Keratinocyte (primary cell): ENCODE results near the gene PPOX. TPM values are rescaled to one million over a fixed set of nuclear protein-coding genes. Genes with fewer than 3 reads are reported as not detected.

ENCODE experiments used
- DNase-seq: peaks from one replicate; pipeline ENCODE4 v3.0.0-alpha.2; 2011; ENCODE audit warnings: low read depth, missing footprints, low spot score
- FAIRE-seq: peaks from 2 replicates; lab custom pipeline; 2011; peaks lifted over from hg19 to GRCh38; lab: Jason Lieb, UNC
- H2AFZ ChIP-seq: 2 replicates; pipeline ENCODE4 v1.6.0; 2012; ENCODE audit warnings: low read length, control low read depth, inconsistent platforms; ENCODE audit not compliant: control insufficient read depth
- H3K27ac ChIP-seq: 2 replicates; pipeline ENCODE4 v1.5.1; 2011; ENCODE audit warnings: low read length; ENCODE audit not compliant: control insufficient read depth, insufficient read depth
- H3K27me3 ChIP-seq: 3 replicates; pipeline ENCODE4 v1.6.0; 2011; ENCODE audit warnings: low read length; ENCODE audit not compliant: control insufficient read depth, insufficient read depth; ENCODE audit errors: extremely low read depth
- H3K36me3 ChIP-seq, 2 experiments: 2 replicates in 1 of 2; 3 replicates in 1 of 2; pipeline ENCODE4 v1.5.1; 2011; ENCODE audit warnings: low read length in 2 of 2, mild to moderate bottlenecking in 1 of 2; ENCODE audit not compliant: control insufficient read depth in 2 of 2, insufficient read depth in 2 of 2; ENCODE audit errors: extremely low read depth in 1 of 2
- H3K4me1 ChIP-seq: 3 replicates; pipeline ENCODE4 v1.5.1; 2011; ENCODE audit warnings: low read length; ENCODE audit not compliant: control insufficient read depth, insufficient read depth; ENCODE audit errors: extremely low read depth
- H3K4me2 ChIP-seq: 3 replicates; pipeline ENCODE4 v1.6.0; 2011; ENCODE audit warnings: low read depth, low read length; ENCODE audit not compliant: control insufficient read depth, insufficient read depth; ENCODE audit errors: extremely low read depth
- H3K4me3 ChIP-seq, 3 experiments: fragments of 200-600 bp in 1 of 3; sonication (generic) in 1 of 3; 2 replicates in 2 of 3; 3 replicates in 1 of 3; pipeline ENCODE4 v1.5.1; 2011 to 2016; ENCODE audit warnings: low read length in 3 of 3, mild to moderate bottlenecking in 3 of 3, control low read depth in 2 of 3, inconsistent platforms in 1 of 3, low read depth in 1 of 3, mixed read lengths in 1 of 3, mixed run types in 1 of 3, moderate library complexity in 1 of 3; ENCODE audit not compliant: control insufficient read depth in 2 of 3, insufficient read depth in 2 of 3; ENCODE audit errors: extremely low read depth in 1 of 3
- H3K79me2 ChIP-seq: 2 replicates; pipeline ENCODE4 v1.6.0; 2012; ENCODE audit warnings: low read length; ENCODE audit not compliant: control insufficient read depth, insufficient read depth
- H3K9ac ChIP-seq: 3 replicates; pipeline ENCODE4 v1.6.0; 2011; ENCODE audit warnings: low read length; ENCODE audit not compliant: control insufficient read depth, insufficient read depth; ENCODE audit errors: extremely low read depth
- H3K9me1 ChIP-seq: 3 replicates; pipeline ENCODE4 v1.6.0; 2011; ENCODE audit warnings: low read length; ENCODE audit not compliant: control insufficient read depth, insufficient read depth; ENCODE audit errors: extremely low read depth
- H3K9me3 ChIP-seq: 2 replicates; pipeline ENCODE4 v1.5.1; 2012; ENCODE audit warnings: low read depth, low read length; ENCODE audit not compliant: control insufficient read depth
- H4K20me1 ChIP-seq: 3 replicates; pipeline ENCODE4 v1.6.0; 2011; ENCODE audit warnings: low read length; ENCODE audit not compliant: control insufficient read depth, insufficient read depth; ENCODE audit errors: extremely low read depth
- CTCF ChIP-seq, 3 experiments: IDR thresholded peaks in 1 of 3; conservative IDR thresholded peaks in 1 of 3; optimal IDR thresholded peaks in 1 of 3; 2 replicates in 2 of 3; 3 replicates in 1 of 3; pipeline versions ENCODE3 to v1.5.1; 2011; ENCODE audit warnings: low read length in 3 of 3, mild to moderate bottlenecking in 3 of 3, moderate library complexity in 2 of 3, control low read depth in 1 of 3, inconsistent platforms in 1 of 3; ENCODE audit not compliant: insufficient read depth in 2 of 3; ENCODE audit errors: extremely low read depth in 1 of 3
- EZH2 ChIP-seq: IDR thresholded peaks from one replicate; pipeline ENCODE4 v1.6.1; 2012; ENCODE audit warnings: inconsistent platforms, mild to moderate bottlenecking, low read length, moderate library complexity
- dilution Hi-C: fragments of 300-500 bp; cut with MboI; formaldehyde crosslinking; loops from one replicate; pipeline ENCODE4 v1.7.0; 2020; ENCODE audit warnings: low sequenced_read_pairs; ENCODE audit not compliant: extremely low pct_ligation_motif_present
- polyA plus RNA-seq, 5 experiments: library from polyadenylated mRNA; depleted of rRNA in 3 of 5; stranded (reverse) in 3 of 5; stranded (forward) in 1 of 5; unstranded in 1 of 5; fragments of >200 nt; gene quantifications; 1 replicate in 1 of 5; 2 replicates in 3 of 5; 3 replicates in 1 of 5; pipeline versions ENCODE4 v1.2.1 to v1.2.3, GENCODE V29; 2011 to 2012; ENCODE audit warnings: missing spikeins in 2 of 5, low read depth in 1 of 5, low replicate concordance in 1 of 5

Gene PPOX
- polyA plus RNA-seq, 1 donor (not counting 4 experiments of a cell fraction or from before 2014, with no cell fraction given), result 17.1 TPM

DNA sequence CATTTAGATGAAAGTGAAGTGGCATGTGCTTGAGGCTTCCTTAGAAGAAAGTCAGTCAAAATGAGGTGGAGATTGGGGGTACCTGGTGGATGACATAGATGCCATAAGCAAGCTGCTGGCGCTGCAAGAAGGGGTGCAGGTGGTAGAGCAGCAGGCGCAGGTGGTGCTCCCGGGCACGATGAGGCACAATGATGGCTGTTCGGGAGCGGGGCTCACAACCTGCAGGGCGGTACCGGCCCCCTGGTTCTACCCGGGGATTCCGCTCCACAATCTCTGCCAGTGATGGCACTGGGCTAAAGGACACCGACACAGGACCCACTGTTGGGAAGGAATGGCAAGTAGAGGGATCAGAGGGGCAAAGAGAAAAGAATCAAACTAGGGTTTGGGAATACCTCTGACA, 8.7 kb downstream of the PPOX start:
- DNase-seq (no peak), FAIRE-seq (no peak)
- H3K9me1 ChIP-seq, result no peaks in the 10 kb centered on the region
- no peak overlapping the region for H3K9ac ChIP-seq
- H3K9me3 ChIP-seq, result no peaks in the 10 kb centered on the region
- H3K4me1 ChIP-seq, result peaks cover 13% of the 10 kb centered on the region
- dilution Hi-C loops, result no loop called here
- no peaks in the 10 kb centered on the region for H4K20me1 ChIP-seq
- no peak overlapping the region for H3K4me2 ChIP-seq
- H2AFZ ChIP-seq, result no peak overlapping the region
- peaks cover 19 to 35% of the 10 kb centered on the region in 2 experiments for H3K36me3 ChIP-seq
- no peak for TF ChIP-seq EZH2
- TF ChIP-seq CTCF (optimal IDR thresholded peaks at IDR 0.05 in 1 of 3, IDR thresholded peaks at IDR 0.05 in 1 of 3, conservative IDR thresholded peaks at IDR 0.05 in 1 of 3; ENCODE audit: extremely low read depth in 1 of 3, insufficient read depth in 2 of 3, low read length in 3 of 3), result no peak
- no peak overlapping the region for H3K27ac ChIP-seq
- no peak overlapping the region for H3K4me3 ChIP-seq
- H3K79me2 ChIP-seq, result peaks cover 16% of the 10 kb centered on the region
- H3K27me3 ChIP-seq, result no peaks in the 10 kb centered on the region

DNA sequence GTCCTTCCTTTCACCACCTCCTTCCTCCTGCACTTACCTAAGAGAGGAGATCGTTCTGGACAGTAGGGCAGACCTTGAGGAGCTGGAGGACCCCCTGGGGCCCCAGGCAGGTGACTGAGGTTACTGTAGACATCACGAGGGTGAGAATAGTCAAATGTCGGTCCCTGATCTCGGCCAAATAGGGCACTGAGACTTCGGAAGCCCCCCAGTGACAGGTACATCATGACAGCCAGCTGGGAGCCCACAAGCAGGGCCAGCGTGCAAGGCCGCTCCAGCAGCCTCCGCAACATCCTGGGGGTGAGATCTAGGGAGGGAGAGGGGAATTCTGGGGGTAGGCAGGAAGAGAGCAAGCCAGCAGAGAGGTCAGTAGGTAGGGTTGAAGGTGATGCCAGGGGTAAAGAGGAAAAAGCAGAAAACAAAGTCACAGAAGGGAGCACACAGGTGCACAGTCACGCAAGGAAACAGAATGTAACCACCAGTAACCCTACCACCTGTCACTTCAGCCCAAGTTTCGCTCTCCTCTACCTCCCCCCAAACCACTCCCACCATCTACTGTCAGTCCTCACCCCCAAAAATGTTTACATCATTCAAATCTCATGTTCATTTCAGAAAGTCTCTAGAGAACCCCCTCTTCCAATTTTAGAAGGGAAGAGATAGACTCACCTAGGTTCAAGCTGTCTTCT, 9.7 kb downstream of the PPOX start:
- Histone ChIP-seq H3K79me2 (peaks cover 16% of the 10 kb centered on the region), H3K4me3 (peak overlapping the region; percentile 87 to 93 (median 93)), H3K9ac (peak overlapping the region; percentile 95), H3K36me3 (peaks cover 18 to 29% of the 10 kb centered on the region in 2 experiments), H2AFZ (no peak overlapping the region), H3K4me2 (peak overlapping the region; percentile 99), H3K4me1 (peaks cover 13% of the 10 kb centered on the region), H3K27me3 (no peaks in the 10 kb centered on the region), H4K20me1 (no peaks in the 10 kb centered on the region), H3K9me3 (no peaks in the 10 kb centered on the region), H3K9me1 (no peaks in the 10 kb centered on the region), H3K27ac (peak overlapping the region; percentile 92)
- TF ChIP-seq CTCF (optimal IDR thresholded peaks at IDR 0.05 in 1 of 3, IDR thresholded peaks at IDR 0.05 in 1 of 3, conservative IDR thresholded peaks at IDR 0.05 in 1 of 3; ENCODE audit: extremely low read depth in 1 of 3, insufficient read depth in 2 of 3, low read length in 3 of 3), result no peak
- TF ChIP-seq EZH2, result no peak
- dilution Hi-C loops, result no loop called here
- no peak for FAIRE-seq
- DNase-seq, result no peak
